ENCODE results near the gene TUBA4B. TPM values are rescaled to one million over a fixed set of nuclear protein-coding genes. Genes with fewer than 3 reads are reported as not detected.

TUBA4B gene
- total and polyA plus RNA-seq, 4 donors: 0.28 TPM; not detected in 3

DNA sequence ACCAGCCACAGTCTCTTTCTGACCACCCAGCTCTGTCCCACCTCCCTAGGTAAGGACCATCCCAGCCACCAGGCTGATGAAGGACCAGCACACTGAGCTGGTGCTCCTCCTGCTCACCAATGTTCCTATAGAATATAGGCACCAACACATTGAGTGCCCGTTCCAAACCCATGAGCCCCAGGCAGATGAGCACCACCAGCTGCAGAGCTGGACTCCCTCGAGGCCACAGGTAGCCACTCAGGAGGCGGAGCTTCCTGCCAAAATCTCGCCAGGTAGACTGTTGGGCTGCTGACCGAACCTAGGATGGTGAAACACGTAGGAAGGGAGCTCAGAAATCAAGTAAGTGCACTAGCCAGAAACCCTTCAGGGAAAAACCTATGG lies 36.5 kb upstream of the TUBA4B start:
- intact Hi-C loops (cut with DNase I): no loop called here
- DNase-seq (no peak), ATAC-seq (ENCODE audit: low FRiP score) (no peak)
- H3K4me3 ChIP-seq (ENCODE audit: low read length in 2 of 2): no peak overlapping the region
- H3K27ac ChIP-seq (ENCODE audit: low read depth in 1 of 2, low read length in 2 of 2): no peak overlapping the region
- no peaks in the 10 kb centered on the region for H3K9me3 ChIP-seq (ENCODE audit: control insufficient read depth, low read length)
- H3K27me3 ChIP-seq (ENCODE audit: control insufficient read depth in 1 of 2, insufficient read depth in 2 of 2, low read length in 1 of 2): no peaks in the 10 kb centered on the region
- H3K4me1 ChIP-seq (ENCODE audit: control insufficient read depth in 1 of 2, insufficient read depth in 2 of 2, low read length in 2 of 2): no peaks in the 10 kb centered on the region
- no peaks in the 10 kb centered on the region for H3K36me3 ChIP-seq (ENCODE audit: control insufficient read depth in 1 of 2, insufficient read depth in 2 of 2, low read length in 1 of 2)
- 94 to 95% methylated on average over 6 of the region's 6 CpGs for WGBS, 2 donors

DNA sequence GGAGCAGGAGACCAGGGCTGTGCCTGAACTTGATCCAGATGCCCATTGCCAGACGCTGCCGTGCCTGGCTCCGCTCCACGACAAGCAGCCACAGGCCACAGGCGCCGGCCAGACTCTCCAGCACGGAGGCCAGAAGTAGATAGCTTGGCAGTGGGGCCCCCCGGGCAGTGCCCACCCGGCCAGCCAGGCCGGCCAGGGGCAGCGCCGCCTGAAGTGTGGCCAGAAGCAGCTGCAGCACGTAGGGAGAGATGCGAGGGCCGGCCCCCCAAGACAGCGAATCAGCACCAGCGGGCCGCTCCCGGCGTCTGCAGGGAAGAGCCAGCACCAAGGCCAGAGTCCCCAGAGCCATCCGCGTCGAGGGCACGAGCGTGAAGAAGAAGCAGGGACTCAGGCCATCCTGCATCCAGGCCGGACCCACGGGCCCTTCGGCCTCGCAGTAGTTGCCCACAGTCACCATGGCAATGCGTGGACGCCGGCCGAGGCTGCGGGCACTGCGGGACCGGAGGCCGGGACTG lies 34.8 kb upstream of the TUBA4B start:
- H3K27me3 ChIP-seq (ENCODE audit: control insufficient read depth in 1 of 2, insufficient read depth in 2 of 2, low read length in 1 of 2): no peaks in the 10 kb centered on the region
- intact Hi-C loops (cut with DNase I): loop anchor here in 1 of 2 donors (2.0 kb wide), 3 partner anchors 35 to 57 kb away; partner anchors contain the start of genes CNPPD1, NHEJ1, TUBA4A and TUBA4B
- ATAC-seq (ENCODE audit: low FRiP score): peak; percentile 80
- peaks cover 0 to 6% of the 10 kb centered on the region in 2 donors for H3K36me3 ChIP-seq (ENCODE audit: control insufficient read depth in 1 of 2, insufficient read depth in 2 of 2, low read length in 1 of 2)
- 0% methylated on average over 33 to 37 of the region's 37 CpGs for WGBS, 2 donors
- peak overlapping the region; percentile 1 to 31 for H3K4me3 ChIP-seq (ENCODE audit: low read length in 2 of 2)
- H3K27ac ChIP-seq (ENCODE audit: low read depth in 1 of 2, low read length in 2 of 2): peak overlapping the region in 1 of 2 donors; percentile 96
- H3K9me3 ChIP-seq (ENCODE audit: control insufficient read depth, low read length): no peaks in the 10 kb centered on the region
- DNase-seq: peak; percentile 86 to 90
- H3K4me1 ChIP-seq (ENCODE audit: control insufficient read depth in 1 of 2, insufficient read depth in 2 of 2, low read length in 2 of 2): no peaks in the 10 kb centered on the region

DNA sequence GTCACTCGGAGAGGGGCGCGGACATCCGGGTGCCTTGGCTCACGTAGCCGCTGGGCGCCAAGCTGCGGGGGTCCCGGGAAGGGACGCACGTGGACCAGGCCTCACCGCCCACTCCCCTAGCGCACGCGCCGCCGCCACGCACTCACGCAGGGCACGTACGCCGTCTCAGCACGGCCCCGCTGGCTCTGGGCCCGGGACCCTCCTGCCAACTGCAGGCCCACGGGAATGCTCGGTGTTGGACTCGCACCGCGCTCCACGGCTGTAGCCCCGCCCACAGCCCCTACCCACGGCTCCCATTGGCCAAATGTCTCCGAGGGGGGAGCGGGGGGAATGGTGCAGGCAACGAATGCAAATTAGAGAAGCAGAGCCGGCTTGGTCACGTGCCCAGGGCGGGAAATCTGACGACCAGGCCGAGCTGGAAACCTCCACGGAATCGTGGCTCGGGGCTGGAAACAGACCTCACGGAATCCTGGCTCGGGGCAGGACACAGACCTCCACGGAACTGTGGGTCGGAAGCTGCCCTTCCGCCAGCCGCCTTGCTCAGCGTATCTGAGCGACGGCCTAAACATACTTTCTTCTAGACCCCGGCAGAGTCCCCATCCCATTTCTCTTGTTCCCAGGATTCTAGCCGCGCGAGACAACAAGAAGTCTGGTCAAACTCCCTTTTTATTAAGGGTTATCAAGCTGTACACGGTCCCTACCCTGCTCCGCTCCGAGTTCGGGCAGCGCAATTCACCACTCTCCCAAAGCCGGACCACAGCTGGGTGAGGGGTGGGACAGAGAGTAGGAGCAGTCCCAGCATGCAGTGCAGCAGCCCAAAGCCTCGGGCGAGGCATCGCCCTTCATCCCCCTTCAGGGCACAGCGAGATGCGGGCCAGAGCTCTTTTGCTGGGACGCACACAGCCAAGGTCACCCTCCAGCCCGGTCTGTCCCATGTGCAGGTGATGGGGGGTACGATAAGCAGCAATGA lies 34.0 kb upstream of the TUBA4B start, which contains the start of gene ABCB6:
ABCB6 (minus strand) TSS at position 227 of the 970 bp plus-strand sequence. CDS start 285 bp downstream, outside the sequence.
- H3K36me3 ChIP-seq (ENCODE audit: control insufficient read depth in 1 of 2, insufficient read depth in 2 of 2, low read length in 1 of 2): peaks cover 0 to 9% of the 10 kb centered on the region in 2 donors
- 3 to 5% methylated on average over 71 of the region's 71 CpGs for WGBS, 2 donors
- intact Hi-C loops (cut with DNase I): loop anchor here in 1 of 2 donors (2.0 kb wide), 3 partner anchors 34 to 58 kb away; partner anchors contain the start of genes CNPPD1, NHEJ1, TUBA4A and TUBA4B
- DNase-seq (peak; percentile 98 to 99), ATAC-seq (ENCODE audit: low FRiP score) (peak; percentile 95)
- H3K27me3 ChIP-seq (ENCODE audit: control insufficient read depth in 1 of 2, insufficient read depth in 2 of 2, low read length in 1 of 2): no peaks in the 10 kb centered on the region
- H3K9me3 ChIP-seq (ENCODE audit: control insufficient read depth, low read length): no peaks in the 10 kb centered on the region
- peak within 1 kb of the TSS; percentile 1 to 31 for H3K4me3 ChIP-seq (ENCODE audit: low read length in 2 of 2)
- peak within 1 kb of the TSS in 1 of 2 donors; percentile 96 for H3K27ac ChIP-seq (ENCODE audit: low read depth in 1 of 2, low read length in 2 of 2)
- H3K4me1 ChIP-seq (ENCODE audit: control insufficient read depth in 1 of 2, insufficient read depth in 2 of 2, low read length in 2 of 2): no peaks in the 10 kb centered on the region

DNA sequence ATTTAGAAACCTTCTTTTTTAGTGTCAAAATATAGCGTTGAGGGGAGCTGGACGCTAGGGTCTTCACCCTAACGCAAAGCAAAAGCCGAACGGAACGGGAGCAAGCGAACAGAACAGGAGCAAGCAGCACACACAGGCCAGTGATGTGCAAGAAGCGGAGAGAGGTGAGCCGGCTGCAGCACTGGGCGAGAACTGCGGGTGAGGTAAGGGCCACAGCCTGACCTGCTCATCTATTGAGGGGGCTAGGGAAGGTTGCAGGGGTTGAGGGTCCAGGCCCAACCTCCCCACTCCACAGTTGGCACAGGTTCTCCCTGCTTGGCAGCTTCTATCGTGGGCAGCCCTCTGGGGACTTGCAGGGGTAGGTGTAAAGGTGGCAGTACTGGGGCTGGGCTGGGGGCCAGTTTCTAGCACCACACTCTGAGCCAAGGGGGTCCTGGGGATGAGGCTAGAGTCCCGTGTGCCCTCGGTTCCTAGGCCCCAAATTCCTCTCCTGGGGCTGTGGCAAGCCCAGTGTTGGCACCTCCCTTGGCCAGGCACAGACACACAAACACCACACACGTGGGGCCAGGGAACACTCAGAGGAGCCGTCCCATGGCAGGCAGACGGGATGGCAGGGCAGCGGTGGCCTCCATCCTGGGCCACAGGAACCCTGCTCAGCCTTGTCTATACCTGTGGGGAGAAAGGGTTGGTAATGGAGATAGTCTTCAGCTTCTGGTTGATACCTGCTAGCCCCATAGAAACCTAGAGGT lies 33.1 kb upstream of the TUBA4B start:
- WGBS, 2 donors: 85 to 86% methylated on average over 18 of the region's 18 CpGs
- H3K9me3 ChIP-seq (ENCODE audit: control insufficient read depth, low read length): no peaks in the 10 kb centered on the region
- intact Hi-C loops (cut with DNase I): loop anchor here in 1 of 2 donors (2.0 kb wide), 3 partner anchors 33 to 59 kb away; partner anchors contain the start of genes CNPPD1, NHEJ1, TUBA4A and TUBA4B

DNA sequence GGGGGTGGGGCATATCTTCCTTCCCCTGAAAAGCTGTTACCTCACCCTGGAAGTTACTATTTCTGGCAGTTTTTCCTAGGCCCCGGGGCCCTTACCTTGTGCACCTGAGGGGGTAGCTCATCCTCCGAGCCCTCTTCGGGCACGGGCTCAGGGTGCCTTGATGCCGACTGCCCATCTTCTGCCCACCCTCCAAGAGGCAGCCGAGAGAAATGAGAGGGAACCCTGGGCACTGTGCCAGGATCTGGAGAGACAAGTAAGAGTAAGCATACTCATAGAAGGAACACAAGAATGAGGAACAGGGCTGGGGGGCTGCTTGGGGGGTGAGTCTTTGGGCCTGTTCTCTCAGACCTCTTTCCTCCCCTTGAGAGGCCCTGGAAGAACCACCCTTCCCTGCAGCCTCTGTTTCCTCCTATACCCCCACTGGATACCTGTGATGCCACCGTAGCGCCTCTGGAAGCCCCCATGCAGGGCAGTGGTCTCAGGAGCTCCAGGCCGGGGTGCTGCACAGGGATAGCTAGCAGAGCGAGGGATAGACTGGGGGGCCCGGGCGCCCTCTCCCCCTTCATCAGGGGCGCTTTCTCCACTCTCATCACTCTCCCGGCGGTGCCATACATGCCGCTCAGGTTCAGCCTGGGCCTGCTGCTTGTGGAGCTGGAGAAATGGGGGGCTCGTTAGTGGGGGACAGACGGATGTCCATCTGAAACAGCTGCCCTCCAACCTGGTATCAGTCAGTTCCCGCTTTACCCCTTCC lies 32.2 kb upstream of the TUBA4B start:
- Histone ChIP-seq H3K4me3 (ENCODE audit: low read length in 2 of 2) (no peak overlapping the region), H3K4me1 (ENCODE audit: control insufficient read depth in 1 of 2, insufficient read depth in 2 of 2, low read length in 2 of 2) (no peaks in the 10 kb centered on the region), H3K9me3 (ENCODE audit: control insufficient read depth, low read length) (no peaks in the 10 kb centered on the region), H3K36me3 (ENCODE audit: control insufficient read depth in 1 of 2, insufficient read depth in 2 of 2, low read length in 1 of 2) (peaks cover 0 to 10% of the 10 kb centered on the region in 2 donors), H3K27me3 (ENCODE audit: control insufficient read depth in 1 of 2, insufficient read depth in 2 of 2, low read length in 1 of 2) (no peaks in the 10 kb centered on the region), H3K27ac (ENCODE audit: low read depth in 1 of 2, low read length in 2 of 2) (no peak overlapping the region)
- no peak for DNase-seq
- 87 to 90% methylated on average over 19 of the region's 19 CpGs for WGBS, 2 donors
- intact Hi-C loops (cut with DNase I): no loop called here
- no peak for ATAC-seq (ENCODE audit: low FRiP score)

More for the DNA sequence above, 33.1 kb upstream of the TUBA4B start:
- DNase-seq: no peak
- H3K36me3 ChIP-seq (ENCODE audit: control insufficient read depth in 1 of 2, insufficient read depth in 2 of 2, low read length in 1 of 2): peaks cover 0 to 10% of the 10 kb centered on the region in 2 donors
- H3K27ac ChIP-seq (ENCODE audit: low read depth in 1 of 2, low read length in 2 of 2): peak overlapping the region in 1 of 2 donors; percentile 73
- no peaks in the 10 kb centered on the region for H3K4me1 ChIP-seq (ENCODE audit: control insufficient read depth in 1 of 2, insufficient read depth in 2 of 2, low read length in 2 of 2)
- H3K27me3 ChIP-seq (ENCODE audit: control insufficient read depth in 1 of 2, insufficient read depth in 2 of 2, low read length in 1 of 2): no peaks in the 10 kb centered on the region
- ATAC-seq (ENCODE audit: low FRiP score): no peak
- H3K4me3 ChIP-seq (ENCODE audit: low read length in 2 of 2): no peak overlapping the region

DNA sequence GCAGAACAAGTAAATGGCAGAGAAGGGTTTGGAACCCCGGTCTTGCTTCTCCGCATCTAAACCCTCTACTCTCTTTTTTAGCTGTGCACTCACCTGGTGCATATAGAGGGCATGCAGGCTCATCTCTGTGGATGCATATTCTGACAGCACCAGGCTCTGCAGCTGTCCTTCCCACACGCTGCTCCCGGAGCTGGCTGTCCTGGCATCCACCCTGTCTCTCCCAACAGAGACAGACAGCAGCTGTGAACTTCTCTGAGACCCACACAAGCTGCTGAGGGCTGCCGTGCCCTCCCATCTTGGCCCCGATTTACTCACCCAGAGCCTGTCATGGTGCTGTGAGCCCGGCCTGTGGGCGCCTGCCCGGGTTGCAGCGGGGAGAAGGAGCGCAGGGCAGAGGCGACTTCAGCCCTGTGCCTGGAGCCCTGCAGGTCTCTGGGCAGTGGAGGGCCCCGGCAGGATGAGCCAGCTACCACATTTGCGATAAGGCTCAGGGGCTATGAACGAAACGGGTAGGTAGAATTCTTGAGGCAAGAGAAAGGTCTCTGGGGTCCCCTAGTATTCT lies 31.0 kb upstream of the TUBA4B start:
- DNase-seq (no peak), ATAC-seq (ENCODE audit: low FRiP score) (no peak)
- H3K27me3 ChIP-seq (ENCODE audit: control insufficient read depth in 1 of 2, insufficient read depth in 2 of 2, low read length in 1 of 2): no peaks in the 10 kb centered on the region
- peaks cover 0 to 10% of the 10 kb centered on the region in 2 donors for H3K36me3 ChIP-seq (ENCODE audit: control insufficient read depth in 1 of 2, insufficient read depth in 2 of 2, low read length in 1 of 2)
- intact Hi-C loops (cut with DNase I): no loop called here
- H3K4me1 ChIP-seq (ENCODE audit: control insufficient read depth in 1 of 2, insufficient read depth in 2 of 2, low read length in 2 of 2): no peaks in the 10 kb centered on the region
- H3K27ac ChIP-seq (ENCODE audit: low read depth in 1 of 2, low read length in 2 of 2): no peak overlapping the region
- no peaks in the 10 kb centered on the region for H3K9me3 ChIP-seq (ENCODE audit: control insufficient read depth, low read length)
- H3K4me3 ChIP-seq (ENCODE audit: low read length in 2 of 2): no peak overlapping the region
- 93 to 94% methylated on average over 16 of the region's 16 CpGs for WGBS, 2 donors

DNA sequence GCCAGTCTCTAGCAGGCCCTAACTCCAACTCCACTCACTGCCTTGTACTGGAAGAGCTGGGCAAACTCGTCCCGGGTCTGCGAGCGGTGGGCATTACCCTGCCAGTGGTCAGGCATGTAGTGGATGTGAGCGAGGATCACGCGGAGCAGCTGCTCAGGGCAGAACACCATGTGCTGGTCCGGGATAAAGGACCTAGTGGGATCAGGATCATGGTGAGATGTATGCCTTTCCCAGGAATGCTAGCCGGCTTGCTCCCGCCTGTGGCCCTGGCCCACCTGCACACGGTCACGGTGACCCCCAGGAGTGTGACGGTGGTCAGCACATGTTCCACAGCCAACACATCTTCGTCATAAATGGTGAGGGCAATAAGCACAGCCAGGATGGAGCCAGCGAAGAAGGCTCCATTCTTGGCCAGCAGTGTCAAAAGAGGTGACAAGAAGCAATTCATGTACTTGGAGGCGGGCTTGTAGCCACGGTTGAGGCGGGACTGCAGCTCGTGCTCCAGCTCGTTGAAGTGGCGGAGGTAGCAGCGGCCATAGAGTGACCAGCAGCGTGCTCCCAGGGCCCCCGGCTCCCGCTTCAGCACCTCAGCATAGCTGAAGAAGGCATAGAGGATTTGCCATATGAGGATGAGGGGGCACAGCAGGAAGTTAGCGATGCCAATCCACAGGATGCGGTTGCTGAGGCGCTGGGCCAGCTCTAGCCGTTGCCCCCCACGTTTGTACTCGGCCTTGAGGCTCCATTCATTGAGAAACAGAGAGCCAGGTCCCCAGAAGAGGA lies 29.0 kb upstream of the TUBA4B start:
- no peaks in the 10 kb centered on the region for H3K9me3 ChIP-seq (ENCODE audit: control insufficient read depth, low read length)
- H3K27ac ChIP-seq (ENCODE audit: low read depth in 1 of 2, low read length in 2 of 2): no peak overlapping the region
- peaks cover 0 to 4% of the 10 kb centered on the region in 2 donors for H3K4me1 ChIP-seq (ENCODE audit: control insufficient read depth in 1 of 2, insufficient read depth in 2 of 2, low read length in 2 of 2)
- H3K27me3 ChIP-seq (ENCODE audit: control insufficient read depth in 1 of 2, insufficient read depth in 2 of 2, low read length in 1 of 2): no peaks in the 10 kb centered on the region
- peaks cover 0 to 10% of the 10 kb centered on the region in 2 donors for H3K36me3 ChIP-seq (ENCODE audit: control insufficient read depth in 1 of 2, insufficient read depth in 2 of 2, low read length in 1 of 2)
- 93% methylated on average over 31 of the region's 31 CpGs for WGBS, 2 donors
- ATAC-seq (ENCODE audit: low FRiP score): no peak
- intact Hi-C loops (cut with DNase I): no loop called here
- H3K4me3 ChIP-seq (ENCODE audit: low read length in 2 of 2): no peak overlapping the region
- no peak for DNase-seq

Measured in aorta (tissue), 5 donors.